Measurements from ENCODE around the gene ZBED4. TPM values are rescaled to one million over a fixed set of nuclear protein-coding genes. Genes with fewer than 3 reads are reported as not detected.

ZBED4 gene
- total RNA-seq, 1 donor from 2014 or later, result 17.3 TPM

GRCh38 chr22:49910229-49911155 is 56.8 kb downstream of the ZBED4 start:
- H3K4me1 Mint-ChIP-seq (ENCODE audit: unreplicated experiment), result no peaks in the 10 kb centered on the region
- H3K36me3 Mint-ChIP-seq (ENCODE audit: unreplicated experiment), result peaks cover 18% of the 10 kb centered on the region
- no peak overlapping the region for H3K27ac Mint-ChIP-seq (ENCODE audit: unreplicated experiment)
- TF ChIP-seq CTCF (IDR thresholded peaks at IDR 0.05), result no peak
- no peaks in the 10 kb centered on the region for H3K9me3 Mint-ChIP-seq (ENCODE audit: unreplicated experiment)
- no peaks in the 10 kb centered on the region for H3K27me3 Mint-ChIP-seq (ENCODE audit: unreplicated experiment)
- no peak overlapping the region for H3K4me3 Mint-ChIP-seq (ENCODE audit: unreplicated experiment)
- DNase-seq (ENCODE audit: extremely low spot score, unreplicated experiment), result no peak

- DNase-seq (ENCODE audit: extremely low spot score, unreplicated experiment), result no peak
- H3K4me3 Mint-ChIP-seq (ENCODE audit: unreplicated experiment), result no peak overlapping the region
- H3K9me3 Mint-ChIP-seq (ENCODE audit: unreplicated experiment), result no peaks in the 10 kb centered on the region
- peaks cover 16% of the 10 kb centered on the region for H3K36me3 Mint-ChIP-seq (ENCODE audit: unreplicated experiment)
- no peak for TF ChIP-seq CTCF (IDR thresholded peaks at IDR 0.05)
- H3K27ac Mint-ChIP-seq (ENCODE audit: unreplicated experiment), result no peak overlapping the region
- no peaks in the 10 kb centered on the region for H3K27me3 Mint-ChIP-seq (ENCODE audit: unreplicated experiment)
- peaks cover under 1% of the 10 kb centered on the region for H3K4me1 Mint-ChIP-seq (ENCODE audit: unreplicated experiment)
These were observed 58.4 kb downstream of the ZBED4 start for GRCh38 chr22:49911881-49912625.

DNA sequence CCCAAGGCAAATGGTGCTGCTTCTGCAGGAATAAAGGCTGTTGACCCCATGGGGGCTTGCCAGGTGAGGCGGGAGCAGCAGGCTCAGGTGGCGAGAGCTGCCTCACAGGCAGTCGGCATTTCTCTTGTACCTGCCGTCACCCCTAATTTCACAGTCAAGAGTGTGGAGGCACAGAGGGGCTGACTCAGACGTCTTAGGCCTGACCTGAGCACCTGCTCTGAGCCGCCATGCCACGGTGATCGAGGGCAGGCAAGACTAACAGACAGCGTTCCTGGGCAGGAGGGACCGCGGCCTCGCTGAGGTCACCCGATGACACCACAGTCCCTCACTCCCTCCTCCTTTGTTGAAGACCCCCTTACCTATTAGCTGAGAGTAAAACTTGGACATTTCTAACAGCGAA is 59.4 kb downstream of the ZBED4 start:
- Mint-ChIP-seq H3K27me3 (ENCODE audit: unreplicated experiment) (no peaks in the 10 kb centered on the region), H3K36me3 (ENCODE audit: unreplicated experiment) (peaks cover 10% of the 10 kb centered on the region), H3K27ac (ENCODE audit: unreplicated experiment) (no peak overlapping the region), H3K9me3 (ENCODE audit: unreplicated experiment) (no peaks in the 10 kb centered on the region), H3K4me1 (ENCODE audit: unreplicated experiment) (peaks cover 7% of the 10 kb centered on the region), H3K4me3 (ENCODE audit: unreplicated experiment) (no peak overlapping the region)
- DNase-seq (ENCODE audit: extremely low spot score, unreplicated experiment), result no peak
- no peak for TF ChIP-seq CTCF (IDR thresholded peaks at IDR 0.05)

GRCh38 chr22:49913446-49913845 is 59.8 kb downstream of the ZBED4 start:
- no peaks in the 10 kb centered on the region for H3K27me3 Mint-ChIP-seq (ENCODE audit: unreplicated experiment)
- H3K4me3 Mint-ChIP-seq (ENCODE audit: unreplicated experiment), result no peak overlapping the region
- H3K4me1 Mint-ChIP-seq (ENCODE audit: unreplicated experiment), result peaks cover 7% of the 10 kb centered on the region
- H3K27ac Mint-ChIP-seq (ENCODE audit: unreplicated experiment), result no peak overlapping the region
- DNase-seq (ENCODE audit: extremely low spot score, unreplicated experiment), result no peak
- peaks cover 10% of the 10 kb centered on the region for H3K36me3 Mint-ChIP-seq (ENCODE audit: unreplicated experiment)
- TF ChIP-seq CTCF (IDR thresholded peaks at IDR 0.05), result no peak
- H3K9me3 Mint-ChIP-seq (ENCODE audit: unreplicated experiment), result no peaks in the 10 kb centered on the region

GRCh38 chr22:49914256-49914655 is 60.6 kb downstream of the ZBED4 start:
- Mint-ChIP-seq H3K27me3 (ENCODE audit: unreplicated experiment) (no peaks in the 10 kb centered on the region), H3K9me3 (ENCODE audit: unreplicated experiment) (no peaks in the 10 kb centered on the region), H3K27ac (ENCODE audit: unreplicated experiment) (no peak overlapping the region), H3K4me3 (ENCODE audit: unreplicated experiment) (no peak overlapping the region), H3K4me1 (ENCODE audit: unreplicated experiment) (peaks cover 9% of the 10 kb centered on the region), H3K36me3 (ENCODE audit: unreplicated experiment) (peaks cover 10% of the 10 kb centered on the region)
- DNase-seq (ENCODE audit: extremely low spot score, unreplicated experiment), result no peak
- TF ChIP-seq CTCF (IDR thresholded peaks at IDR 0.05), result no peak
